GM18868 (cell line): ENCODE results near the gene TFDP1.

ENCODE experiments used
- ATAC-seq: cut with Tn5 transposase; IDR thresholded peaks from one replicate; pipeline ENCODE4 v1.9.1; 2021; ENCODE audit warnings: mild to moderate bottlenecking, moderate library complexity; ENCODE audit not compliant: unreplicated experiment

Gene TFDP1

GRCh38 chr13:113644800-113645199 is 60.2 kb downstream of the TFDP1 start:
- no peak for ATAC-seq

- ATAC-seq, result no peak
These were observed 60.8 kb downstream of the TFDP1 start for GRCh38 chr13:113645329-113645728.

- no peak for ATAC-seq
These were observed 61.8 kb downstream of the TFDP1 start for GRCh38 chr13:113646376-113646775.

GRCh38 chr13:113646921-113647340 is 62.4 kb downstream of the TFDP1 start:
- no peak for ATAC-seq

- no peak for ATAC-seq
These were observed 63.0 kb downstream of the TFDP1 start for GRCh38 chr13:113647351-113648215.

- no peak for ATAC-seq
These were observed 63.7 kb downstream of the TFDP1 start for GRCh38 chr13:113648216-113648610.

- ATAC-seq, result no peak
These were observed 64.7 kb downstream of the TFDP1 start for GRCh38 chr13:113649212-113649611.

- no peak for ATAC-seq
These were observed 65.7 kb downstream of the TFDP1 start for GRCh38 chr13:113650275-113650674.

GRCh38 chr13:113650731-113651148 is 66.2 kb downstream of the TFDP1 start:
- ATAC-seq, result no peak

- no peak for ATAC-seq
These were observed 67.2 kb downstream of the TFDP1 start for GRCh38 chr13:113651511-113652403.

GRCh38 chr13:113652404-113653263 is 68.1 kb downstream of the TFDP1 start:
- no peak for ATAC-seq

GRCh38 chr13:113653264-113654174 is 69.0 kb downstream of the TFDP1 start:
- ATAC-seq, result no peak

- ATAC-seq, result no peak
These were observed 69.6 kb downstream of the TFDP1 start for GRCh38 chr13:113654175-113654560.

- ATAC-seq, result no peak
These were observed 70.2 kb downstream of the TFDP1 start for GRCh38 chr13:113654591-113655345.

- no peak for ATAC-seq
These were observed 70.9 kb downstream of the TFDP1 start for GRCh38 chr13:113655346-113656002.

- no peak for ATAC-seq
These were observed 71.5 kb downstream of the TFDP1 start for GRCh38 chr13:113656003-113656588.

- no peak for ATAC-seq
These were observed 72.5 kb downstream of the TFDP1 start for GRCh38 chr13:113656831-113657671.
